Measurements from ENCODE around the gene RNPS1. TPM values are rescaled to one million over a fixed set of nuclear protein-coding genes. Genes with fewer than 3 reads are reported as not detected.

Gene RNPS1
- total and polyA plus RNA-seq, 9 of the 15 experiments (the other 6 are each of a cell fraction or from before 2014, with no cell fraction given): 44.9 to 338 (median 202) TPM

GRCh38 chr16:2223221-2223941 is 44.5 kb downstream of the RNPS1 start, which contains the start of gene E4F1 (continued):
- TF ChIP-seq CTCF (IDR thresholded peaks at IDR 0.05 in 2 of 3, conservative IDR thresholded peaks at IDR 0.05 in 1 of 3; ENCODE audit: insufficient read depth in 2 of 3, low read depth in 1 of 3, low read length in 3 of 3) (0 out of 6 replicates have a peak, but pooled peaks of 1 of the 3 experiments have one; percentile 1), ZNF23 (CRISPR knock-in tag; IDR thresholded peaks at IDR 0.05) (no peak), CTCFL (IDR thresholded peaks at IDR 0.05; ENCODE audit: borderline replicate concordance, insufficient read depth, low read depth, low read length, poor library complexity, severe bottlenecking) (no peak), ZNF140 (CRISPR knock-in tag; IDR thresholded peaks at IDR 0.05) (no peak), THAP7 (CRISPR knock-in tag; IDR thresholded peaks at IDR 0.05) (no peak; the same call in 1 of the 2 replicates), ZNF586 (CRISPR knock-in tag; conservative IDR thresholded peaks at IDR 0.05) (no peak), ELF1 (tag; IDR thresholded peaks at IDR 0.05) (peak; percentile 53; the same call in 1 of the 2 replicates), U2AF2 (optimal IDR thresholded peaks at IDR 0.05; ENCODE audit: low read depth, low read length) (no peak), MTA2 (IDR thresholded peaks at IDR 0.05; ENCODE audit: low read depth) (no peak), NCOA1 (IDR thresholded peaks at IDR 0.05; ENCODE audit: low read depth) (no peak), ZNF696 (CRISPR knock-in tag; conservative IDR thresholded peaks at IDR 0.05) (no peak), FIP1L1 (IDR thresholded peaks at IDR 0.05; ENCODE audit: low read depth, low read length, poor library complexity, severe bottlenecking) (peak; percentile 69), U2AF1 (optimal IDR thresholded peaks at IDR 0.05; ENCODE audit: low read depth, low read length) (peak; percentile 59), HMG20B (CRISPR knock-in tag; IDR thresholded peaks at IDR 0.05) (no peak), ZNF511 (CRISPR knock-in tag; IDR thresholded peaks at IDR 0.05) (0 out of 2 replicates have a peak, but pooled peaks have one; percentile 51), ZNF398 (CRISPR knock-in tag; IDR thresholded peaks at IDR 0.05) (no peak), ZNF639 (CRISPR knock-in tag; conservative IDR thresholded peaks at IDR 0.05 in 1 of 2, IDR thresholded peaks at IDR 0.05 in 1 of 2) (peak in 1 of 2 experiments; percentile 94; a peak in 2 of 4 replicates), TRIM28 (IDR thresholded peaks at IDR 0.05) (no peak)

Data from K562 (cell line).